Measurements from ENCODE around the gene SSTR3.

- TF ChIP-seq EP300 (IDR thresholded peaks at IDR 0.05): no peak
- TF ChIP-seq CTCF (IDR thresholded peaks at IDR 0.05): peak in 2 of 3 donors; percentile 23 to 48
Observed at GRCh38 chr22:37260901-37261336, 48.6 kb upstream of the SSTR3 start.

Data from ovary (tissue), 3 donors.